Large intestine (tissue), 12 donors: Measurements from ENCODE around the gene CFAP157. TPM values are rescaled to one million over a fixed set of nuclear protein-coding genes. Genes with fewer than 3 reads are reported as not detected.
A peak's percentile ranks its signal among the peaks of the same experiment; 100 is the strongest.

ENCODE experiments used
- DNase-seq, 2 donors: peaks; one replicate each; pipeline versions ENCODE4 v3.0.0 to v3.0.0-alpha.2; 2013
- H3K27ac ChIP-seq: one replicate; pipeline ENCODE4 v1.5.1; 2013; ENCODE audit warnings: low read length
- H3K27me3 ChIP-seq: 2 replicates; pipeline ENCODE4 v1.6.1; 2013; ENCODE audit warnings: low read length; ENCODE audit not compliant: control insufficient read depth, insufficient read depth
- H3K36me3 ChIP-seq: 2 replicates; pipeline ENCODE4 v1.6.1; 2013; ENCODE audit warnings: low read length; ENCODE audit not compliant: control insufficient read depth, insufficient read depth
- H3K4me1 ChIP-seq: one replicate; pipeline ENCODE4 v1.6.1; 2013; ENCODE audit warnings: low read length; ENCODE audit not compliant: control insufficient read depth, insufficient read depth
- H3K4me3 ChIP-seq: one replicate; pipeline ENCODE4 v1.5.1; 2013; ENCODE audit warnings: low read length
- H3K9me3 ChIP-seq: one replicate; pipeline ENCODE4 v1.6.1; 2013; ENCODE audit warnings: mild to moderate bottlenecking, low read depth, low read length, moderate library complexity; ENCODE audit not compliant: control insufficient read depth
- WGBS: methylation state at CpG from one replicate; pipeline ENCODE4 v1.1.5; 2013; ENCODE audit warnings: low lambda C conversion rate; ENCODE audit not compliant: insufficient coverage; 5-methylcytosine and 5-hydroxymethylcytosine counted together
- long read RNA-seq, 11 donors: transcript quantifications; one replicate each; lab custom pipeline, GENCODE V29; 2026
- polyA plus RNA-seq: library from polyadenylated mRNA; unstranded; fragments of 120-200 nt; gene quantifications from one replicate; pipeline ENCODE4 v1.2.1, GENCODE V29; 2013

The CFAP157 gene
- polyA plus RNA-seq, result 0.84 TPM
- long read RNA-seq, donor 1, partial matches to known transcripts, result 0 of 5 reads
- long read RNA-seq, donor 1, other reads (novel, unspliced or antisense), result 5 of 5 reads
- long read RNA-seq, donor 2, result 0 reads
- long read RNA-seq, donor 3, result 0 reads
- long read RNA-seq, donor 4, result 0 reads
- long read RNA-seq, donor 5, result 0 reads
- long read RNA-seq, donor 6, result 0 reads
- long read RNA-seq, donor 7, result 0 reads
- long read RNA-seq, donor 8, result 0 reads
- long read RNA-seq, donor 9, result 0 reads
- long read RNA-seq, donor 10, result 0 reads
- long read RNA-seq, donor 11, result 0 reads

DNA sequence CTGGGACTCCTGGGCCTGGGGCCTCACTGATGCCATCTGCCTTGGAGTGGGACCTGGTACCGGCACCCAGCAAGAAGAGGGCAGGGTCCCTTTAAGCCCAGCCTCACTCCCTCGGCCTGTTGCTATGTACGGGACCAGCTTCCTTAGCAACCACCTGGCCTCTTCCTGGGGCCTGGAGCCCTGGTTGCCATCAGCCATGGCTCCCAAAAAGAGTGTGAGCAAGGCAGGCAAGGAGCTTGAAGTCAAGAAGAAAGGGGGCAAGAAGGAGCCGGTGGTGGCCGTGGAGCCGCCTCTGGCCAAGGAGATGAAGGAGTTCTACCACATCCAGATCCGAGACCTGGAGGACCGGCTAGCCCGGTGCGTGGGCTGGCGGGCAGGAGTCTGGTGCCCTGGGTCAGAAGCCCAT lies at the start of gene CFAP157:
Gene CFAP157, plus strand, starts transcription at position 153 of the 406 bp plus-strand sequence. Its CDS starts 44 bp downstream, at position 197.
- H3K27ac ChIP-seq, result no peak within 1 kb of the TSS
- H3K9me3 ChIP-seq, result no peaks in the 10 kb centered on the region
- H3K27me3 ChIP-seq, result no peaks in the 10 kb centered on the region
- no peak within 1 kb of the TSS for H3K4me3 ChIP-seq
- H3K36me3 ChIP-seq, result no peaks in the 10 kb centered on the region
- DNase-seq, result peak in 1 of 2 donors; percentile 32
- WGBS, result no CpG with 5 or more reads among the region's 11 CpGs
- peaks cover 4% of the 10 kb centered on the region for H3K4me1 ChIP-seq

DNA sequence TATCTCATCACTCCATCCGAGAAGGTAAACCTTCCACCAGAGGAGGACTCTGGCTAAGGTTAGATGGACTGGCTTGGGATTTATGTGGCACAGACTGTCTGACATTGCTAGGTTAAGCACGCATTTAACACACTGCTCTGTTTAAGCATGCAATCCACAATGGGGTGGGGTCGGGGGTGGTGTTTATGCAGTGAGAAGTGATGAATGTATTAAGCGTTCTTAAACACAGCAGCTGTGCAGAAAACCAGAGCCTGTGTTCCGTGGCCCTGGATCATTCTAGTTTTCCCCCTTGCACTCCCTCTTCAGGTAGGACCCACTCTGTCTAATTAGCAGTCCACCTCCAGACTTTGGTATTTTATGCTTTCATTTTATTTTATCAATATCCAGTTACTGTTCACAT lies 48.4 kb upstream of the CFAP157 start:
- no peak for DNase-seq
- no CpG with 5 or more reads among the region's 5 CpGs for WGBS
- H3K27me3 ChIP-seq, result no peaks in the 10 kb centered on the region
- no peak overlapping the region for H3K27ac ChIP-seq
- H3K9me3 ChIP-seq, result no peaks in the 10 kb centered on the region
- no peaks in the 10 kb centered on the region for H3K4me1 ChIP-seq
- no peak overlapping the region for H3K4me3 ChIP-seq
- H3K36me3 ChIP-seq, result peaks cover 11% of the 10 kb centered on the region

DNA sequence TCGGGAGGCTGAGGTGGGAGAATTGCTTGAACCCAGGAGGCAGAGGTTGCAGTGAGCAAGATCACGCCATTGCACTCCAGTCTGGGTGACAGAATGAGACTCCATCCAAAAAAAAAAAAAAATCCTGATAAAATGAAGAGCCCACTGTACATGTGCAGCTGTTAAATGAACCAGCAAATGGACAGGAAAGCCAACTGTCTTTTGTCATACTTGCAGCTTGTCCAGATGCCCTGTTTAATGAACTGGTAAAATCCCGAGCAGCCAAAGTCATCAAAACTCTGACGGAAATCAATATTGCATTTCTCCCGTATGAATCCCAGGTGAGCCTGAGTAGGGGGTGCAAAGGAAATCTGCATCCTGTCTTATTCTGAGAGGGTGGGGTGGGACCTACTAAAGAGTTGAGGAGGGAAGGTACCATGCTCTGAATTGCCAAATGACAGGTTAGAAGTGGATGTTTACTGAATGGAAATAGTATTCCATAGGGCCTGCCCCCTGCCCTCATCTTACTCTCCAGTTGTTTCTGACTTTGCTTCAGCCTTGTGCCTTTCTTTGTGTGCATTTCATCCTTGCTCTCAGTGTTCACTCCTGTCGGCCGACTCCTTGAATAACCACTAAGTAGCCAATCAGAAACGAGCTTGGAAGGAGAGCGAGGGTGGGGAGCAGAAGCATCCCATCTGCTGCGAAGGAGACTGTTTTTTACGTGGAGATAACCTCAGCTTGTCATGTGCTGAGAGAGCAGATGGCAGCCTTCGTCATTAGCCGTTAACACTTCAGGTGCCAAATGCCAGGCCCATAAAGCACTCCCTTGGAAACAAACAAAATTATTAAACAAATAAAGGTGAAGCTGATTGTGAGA lies 45.7 kb upstream of the CFAP157 start:
- peak; percentile 55 to 74 for DNase-seq

DNA sequence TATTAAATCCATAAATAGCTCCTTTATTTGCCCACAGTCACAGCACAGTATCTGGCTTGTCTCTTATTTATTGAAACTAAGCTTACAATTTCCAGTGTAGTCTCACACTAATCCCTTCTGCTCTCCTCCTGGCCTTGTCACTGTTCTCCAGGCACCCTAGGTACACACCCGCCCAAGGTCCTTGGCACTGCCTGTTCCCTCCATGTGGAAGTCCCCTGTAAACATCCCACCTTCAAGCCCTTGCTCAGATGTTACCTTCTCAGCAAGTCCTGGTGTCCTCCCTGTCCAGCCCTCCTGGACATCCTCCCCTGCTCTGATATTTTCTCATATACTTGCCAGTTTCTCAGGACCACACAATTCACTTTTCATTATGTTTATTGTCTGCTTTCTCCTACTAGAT lies 44.2 kb upstream of the CFAP157 start:
- DNase-seq, result peak; percentile 14 to 22
- H3K4me3 ChIP-seq, result no peak overlapping the region
- H3K9me3 ChIP-seq, result no peaks in the 10 kb centered on the region
- no peaks in the 10 kb centered on the region for H3K27me3 ChIP-seq
- peak overlapping the region; percentile 0 for H3K27ac ChIP-seq
- peaks cover 12% of the 10 kb centered on the region for H3K4me1 ChIP-seq
- H3K36me3 ChIP-seq, result peaks cover 26% of the 10 kb centered on the region
- WGBS, result no CpG with 5 or more reads among the region's 1 CpG

More for the DNA sequence above, 45.7 kb upstream of the CFAP157 start:
- H3K4me3 ChIP-seq, result no peak overlapping the region
- no peaks in the 10 kb centered on the region for H3K27me3 ChIP-seq
- H3K36me3 ChIP-seq, result peaks cover 26% of the 10 kb centered on the region
- peaks cover 12% of the 10 kb centered on the region for H3K4me1 ChIP-seq
- H3K27ac ChIP-seq, result peak overlapping the region; percentile 58
- WGBS, result 83% methylated on average over 1 of the region's 13 CpGs
- H3K9me3 ChIP-seq, result no peaks in the 10 kb centered on the region

DNA sequence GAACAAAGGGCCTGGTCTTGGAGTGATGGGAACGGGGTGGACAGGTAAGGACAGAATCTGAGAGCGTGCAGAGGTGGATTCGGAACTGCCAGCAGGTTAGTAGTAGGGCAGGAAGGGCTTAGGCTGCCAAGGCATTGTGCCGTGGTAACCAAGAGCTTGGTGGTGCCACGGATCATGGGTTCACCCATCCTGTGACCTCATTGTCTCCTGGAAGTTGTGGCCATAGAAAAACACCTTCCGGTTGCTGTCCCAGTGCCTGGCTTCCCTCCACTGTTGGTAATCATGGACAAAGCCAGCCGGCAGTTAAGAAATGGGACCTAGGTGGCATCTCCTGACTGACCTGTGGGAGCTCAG lies 42.5 kb upstream of the CFAP157 start:
- H3K27me3 ChIP-seq, result no peaks in the 10 kb centered on the region
- H3K4me1 ChIP-seq, result peaks cover 12% of the 10 kb centered on the region
- no peak for DNase-seq
- no peak overlapping the region for H3K4me3 ChIP-seq
- WGBS, result no CpG with 5 or more reads among the region's 7 CpGs
- H3K9me3 ChIP-seq, result no peaks in the 10 kb centered on the region
- no peak overlapping the region for H3K27ac ChIP-seq
- peaks cover 29% of the 10 kb centered on the region for H3K36me3 ChIP-seq

DNA sequence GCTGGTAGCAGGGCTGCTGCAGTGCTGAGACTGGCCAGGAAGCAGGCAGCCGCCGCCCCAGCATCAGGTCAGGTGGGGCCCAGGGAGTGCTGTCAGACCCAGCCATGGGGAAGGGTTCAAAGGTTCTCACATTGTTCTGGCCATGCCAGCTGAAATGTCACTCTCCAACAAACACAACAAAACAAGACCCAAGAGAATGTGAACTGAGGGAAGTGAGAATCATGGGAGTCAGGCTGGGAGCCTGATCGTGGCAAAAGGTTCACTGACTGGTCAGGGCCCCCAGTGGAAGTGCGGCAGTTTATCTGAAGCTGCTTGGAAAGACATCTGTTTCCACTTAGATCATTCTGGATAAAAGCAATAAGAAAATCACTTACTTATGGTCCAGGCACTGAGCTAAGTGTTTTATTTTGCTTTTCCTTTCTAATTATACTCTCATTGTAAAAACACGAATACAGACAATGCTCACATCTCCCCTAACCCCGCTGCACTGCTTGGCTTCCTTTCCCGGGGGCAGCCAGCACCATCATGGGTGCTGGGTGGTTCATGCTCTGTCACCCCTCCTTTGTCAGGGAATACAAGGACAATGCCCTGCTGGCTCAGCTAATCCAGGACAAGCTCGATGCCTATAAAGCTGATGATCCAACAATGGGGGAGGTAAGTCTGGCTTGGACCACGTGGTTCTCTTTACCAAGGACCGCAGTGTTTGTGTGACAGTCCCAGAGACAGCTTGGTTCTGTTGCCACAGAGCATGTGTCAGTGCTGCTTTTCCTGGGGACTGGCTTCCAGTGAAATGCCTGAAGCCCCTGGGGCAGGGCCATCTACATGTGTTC lies 41.9 kb upstream of the CFAP157 start:
- peak overlapping the region; percentile 39 for H3K27ac ChIP-seq

DNA sequence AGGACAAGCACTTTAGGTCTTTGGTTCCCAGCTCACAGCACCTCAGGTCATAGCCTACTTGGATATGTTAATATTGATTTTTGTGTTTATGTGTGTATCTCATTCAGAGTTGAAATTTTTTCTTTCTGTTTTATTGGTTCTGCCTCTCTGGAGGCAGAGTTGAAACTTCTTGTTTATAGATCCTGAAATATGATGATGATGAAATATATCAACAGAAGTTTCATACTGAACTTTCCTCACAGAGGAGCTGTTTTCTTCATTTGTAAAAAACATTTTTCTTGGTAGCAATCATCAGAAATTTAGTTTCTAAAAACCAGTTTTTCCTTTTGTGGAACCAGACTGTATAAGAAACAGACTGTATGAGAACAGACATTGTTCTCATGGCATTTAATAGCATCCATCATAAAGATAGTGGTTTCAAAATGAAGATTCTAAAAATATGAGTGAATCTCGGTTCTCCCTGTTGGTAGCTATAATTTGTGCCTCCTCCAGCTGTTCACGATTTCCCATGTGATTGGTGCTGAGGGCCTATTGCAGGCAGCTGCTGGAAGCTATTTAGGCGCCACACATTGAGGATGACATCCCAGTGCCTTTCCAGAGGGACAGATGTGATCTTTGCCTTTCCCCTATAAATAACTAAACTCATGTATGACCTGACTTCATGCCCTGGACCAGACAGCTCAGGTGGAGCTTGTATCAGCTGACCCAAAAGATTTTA lies 39.5 kb upstream of the CFAP157 start:
- H3K27ac ChIP-seq, result no peak overlapping the region
- peaks cover 12% of the 10 kb centered on the region for H3K4me1 ChIP-seq
- DNase-seq, result no peak
- no peaks in the 10 kb centered on the region for H3K27me3 ChIP-seq
- H3K36me3 ChIP-seq, result peaks cover 34% of the 10 kb centered on the region
- no peaks in the 10 kb centered on the region for H3K9me3 ChIP-seq
- H3K4me3 ChIP-seq, result no peak overlapping the region
- WGBS, result no CpG with 5 or more reads among the region's 3 CpGs

More for the DNA sequence above, 41.9 kb upstream of the CFAP157 start:
- WGBS, result 80% methylated on average over 1 of the region's 10 CpGs
- DNase-seq, result peak; percentile 30 to 65
- peaks cover 12% of the 10 kb centered on the region for H3K4me1 ChIP-seq
- H3K9me3 ChIP-seq, result no peaks in the 10 kb centered on the region
- H3K27me3 ChIP-seq, result no peaks in the 10 kb centered on the region
- H3K36me3 ChIP-seq, result peaks cover 28% of the 10 kb centered on the region
- H3K4me3 ChIP-seq, result no peak overlapping the region

DNA sequence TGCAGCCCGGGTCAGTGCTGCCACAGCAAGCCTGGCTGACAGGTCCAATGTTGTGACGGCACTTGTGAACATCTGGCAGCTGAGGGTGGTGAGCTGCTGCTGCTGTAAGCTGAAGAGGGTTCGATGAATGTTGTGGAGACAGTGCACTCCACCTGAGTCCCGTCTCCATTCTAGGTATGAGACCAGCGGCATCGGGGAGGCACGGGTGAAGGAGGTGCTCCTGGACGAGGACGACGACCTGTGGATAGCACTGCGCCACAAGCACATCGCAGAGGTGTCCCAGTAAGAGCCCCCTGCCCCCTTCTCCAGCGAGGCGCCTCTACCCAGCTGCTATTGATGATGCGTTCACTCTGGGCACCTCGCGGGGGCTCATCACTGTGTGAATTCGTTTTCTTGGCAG lies 38.9 kb upstream of the CFAP157 start:
- no peak overlapping the region for H3K4me3 ChIP-seq
- H3K36me3 ChIP-seq, result peaks cover 34% of the 10 kb centered on the region
- WGBS, result no CpG with 5 or more reads among the region's 18 CpGs

DNA sequence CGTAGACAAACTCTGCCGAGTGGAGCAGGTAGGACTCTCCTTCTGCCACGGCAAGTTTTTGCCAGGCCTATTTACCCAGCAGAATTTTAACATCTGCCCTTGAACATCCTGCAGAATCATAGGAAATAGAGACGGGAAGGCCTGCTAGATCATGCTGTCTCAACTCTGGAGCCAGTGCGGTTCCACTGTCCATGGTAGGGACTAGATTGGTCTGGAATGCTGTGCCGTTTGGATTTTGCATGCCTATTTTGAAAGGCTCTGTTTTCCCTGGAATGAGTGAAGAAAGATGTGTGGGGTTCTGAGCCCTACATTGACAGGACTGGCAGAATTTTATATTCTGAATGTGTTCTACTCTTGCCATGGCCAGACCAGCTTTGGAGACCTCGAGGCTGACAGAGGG lies 33.6 kb upstream of the CFAP157 start:
- Histone ChIP-seq H3K27me3 (no peaks in the 10 kb centered on the region), H3K27ac (no peak overlapping the region), H3K4me1 (no peaks in the 10 kb centered on the region), H3K9me3 (no peaks in the 10 kb centered on the region), H3K4me3 (no peak overlapping the region), H3K36me3 (peaks cover 29% of the 10 kb centered on the region)
- whole genome bisulfite sequencing, result no CpG with 5 or more reads among the region's 7 CpGs
- no peak for DNase-seq

More for the DNA sequence above, 38.9 kb upstream of the CFAP157 start:
- no peaks in the 10 kb centered on the region for H3K9me3 ChIP-seq
- H3K27me3 ChIP-seq, result no peaks in the 10 kb centered on the region
- DNase-seq, result no peak
- H3K4me1 ChIP-seq, result peaks cover 12% of the 10 kb centered on the region
- H3K27ac ChIP-seq, result no peak overlapping the region
